ENCODE results near the gene MTARC2.

Gene MTARC2

GRCh38 chr1:220804202-220804586 lies 56.1 kb downstream of the MTARC2 start:
- DNase-seq = no peak

GRCh38 chr1:220806408-220806807 lies 58.3 kb downstream of the MTARC2 start:
- no peak for DNase-seq

DNA sequence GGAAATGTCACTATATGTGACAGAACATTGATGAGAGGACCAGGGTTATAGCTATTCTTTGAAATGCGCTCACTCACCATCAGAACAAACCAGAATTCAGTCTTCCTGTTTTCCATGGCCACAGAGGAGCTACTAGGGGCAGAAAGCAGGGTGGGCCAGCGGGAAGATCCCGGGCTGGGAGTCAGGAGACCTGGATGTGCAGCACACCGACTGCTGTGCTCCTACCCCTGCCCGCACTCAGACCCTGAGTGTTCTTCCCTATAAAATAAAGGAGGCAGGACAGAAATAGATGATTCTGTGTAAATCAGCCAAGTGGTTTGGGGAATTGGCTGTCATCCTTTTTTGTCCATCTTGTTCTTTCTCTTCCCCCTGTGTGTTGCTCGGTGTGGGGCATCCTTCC lies 59.6 kb downstream of the MTARC2 start:
- DNase-seq = no peak

GRCh38 chr1:220808345-220809186 lies 60.4 kb downstream of the MTARC2 start:
- DNase-seq = no peak

GRCh38 chr1:220809187-220809550 lies 61.0 kb downstream of the MTARC2 start:
- no peak for DNase-seq

DNA sequence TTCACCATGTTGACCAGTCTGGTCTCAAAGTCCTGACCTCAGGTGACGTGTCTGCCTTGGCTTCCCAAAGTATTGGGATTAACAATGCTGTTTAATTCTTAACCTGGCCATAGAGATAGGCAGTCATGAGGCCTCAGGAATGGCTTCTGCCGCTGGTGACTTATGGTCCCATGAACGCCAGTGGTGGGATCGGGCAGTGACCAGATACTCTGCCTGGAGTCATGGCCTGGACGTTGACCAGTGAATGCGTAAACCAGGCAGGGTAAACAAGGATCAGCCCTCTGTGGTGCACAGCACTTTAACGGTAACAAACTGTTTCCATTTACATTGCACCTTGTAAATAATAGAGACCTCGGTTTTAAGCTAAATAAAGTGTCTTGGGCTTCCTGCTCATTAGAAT lies 61.6 kb downstream of the MTARC2 start:
- DNase-seq = no peak

DNA sequence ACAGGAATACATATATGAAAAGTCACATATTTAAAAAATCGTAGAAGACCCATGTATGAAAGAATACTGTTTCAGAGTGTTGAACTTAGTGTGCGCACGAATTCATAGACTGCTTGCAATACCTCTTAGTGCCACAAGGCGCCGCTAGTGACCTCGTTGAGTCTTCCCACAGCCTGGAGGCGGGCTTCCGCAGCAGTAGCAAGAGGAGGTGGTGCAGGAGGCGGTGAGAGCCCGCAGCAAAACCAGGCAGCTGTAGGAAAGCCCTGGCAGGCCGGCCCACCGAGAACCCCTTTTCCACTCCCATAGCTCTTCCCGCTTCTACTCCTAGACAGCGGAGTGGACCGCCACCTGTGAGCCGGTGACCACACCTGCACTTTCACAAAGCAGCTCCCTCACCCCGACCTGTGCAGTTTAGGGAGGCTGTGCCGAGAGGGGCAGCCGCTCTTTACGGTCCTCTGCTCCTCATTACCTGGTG lies 62.1 kb downstream of the MTARC2 start:
- DNase-seq = peak; percentile 61 to 75

DNA sequence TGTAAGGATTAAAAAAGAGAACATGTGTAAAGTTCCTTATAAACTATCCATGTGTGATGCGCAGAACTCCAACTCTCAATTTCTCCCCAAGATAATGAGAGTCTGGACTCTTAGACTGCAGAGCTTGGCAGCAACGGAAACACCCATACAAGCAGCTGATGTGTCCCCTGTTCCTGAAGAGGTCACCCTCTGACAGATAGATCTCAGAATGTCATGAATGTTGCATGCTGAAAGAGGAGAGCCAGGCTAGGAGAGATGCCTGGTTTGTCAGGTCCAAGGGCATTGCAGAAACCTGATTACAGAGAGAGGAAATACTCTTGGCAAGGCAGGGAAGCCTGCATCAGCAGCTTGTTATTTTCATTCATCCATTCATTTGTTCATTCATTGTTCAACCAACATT lies 62.8 kb downstream of the MTARC2 start:
- DNase-seq = no peak

DNA sequence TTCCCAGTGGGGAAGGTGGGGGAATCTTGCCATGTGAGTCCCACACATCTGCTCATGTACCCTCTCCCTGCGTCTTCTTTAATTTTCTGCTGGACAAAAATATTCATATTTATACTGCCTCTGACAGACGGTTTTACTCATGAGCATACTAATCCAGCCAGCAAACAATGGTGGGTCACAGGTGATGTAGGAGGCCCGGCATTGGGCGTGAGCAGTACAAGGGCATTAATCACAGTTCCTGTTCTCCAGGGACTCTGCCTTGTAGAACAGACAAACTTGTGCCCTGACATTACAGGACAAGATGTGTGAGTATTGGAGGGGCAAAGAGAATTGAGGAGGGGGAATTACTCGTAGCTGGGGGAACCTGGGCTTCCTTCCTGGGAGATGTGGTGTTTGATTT lies 63.6 kb downstream of the MTARC2 start:
- DNase-seq = no peak

DNA sequence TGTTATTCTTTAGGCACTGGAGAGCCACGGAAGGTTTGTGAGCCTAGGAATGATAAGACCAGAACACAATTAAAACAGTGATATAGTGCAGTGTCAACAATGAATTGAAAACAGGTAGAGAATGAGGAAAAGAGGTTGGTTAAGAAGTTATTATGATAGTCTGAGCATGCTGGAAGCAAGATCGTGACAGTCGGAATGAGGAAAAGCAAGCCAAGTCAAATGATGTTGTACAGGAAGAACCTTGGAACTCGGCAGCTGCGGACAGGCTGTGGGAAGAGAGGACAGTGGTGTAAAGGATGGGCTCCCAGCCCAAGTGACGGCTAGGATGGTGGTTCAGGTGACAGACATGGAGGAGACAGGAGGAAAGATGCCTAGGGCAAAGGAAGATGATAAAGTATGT lies 64.2 kb downstream of the MTARC2 start:
- DNase-seq = no peak

- no peak for DNase-seq
Measured at GRCh38 chr1:220813013-220813412, 64.9 kb downstream of the MTARC2 start.

DNA sequence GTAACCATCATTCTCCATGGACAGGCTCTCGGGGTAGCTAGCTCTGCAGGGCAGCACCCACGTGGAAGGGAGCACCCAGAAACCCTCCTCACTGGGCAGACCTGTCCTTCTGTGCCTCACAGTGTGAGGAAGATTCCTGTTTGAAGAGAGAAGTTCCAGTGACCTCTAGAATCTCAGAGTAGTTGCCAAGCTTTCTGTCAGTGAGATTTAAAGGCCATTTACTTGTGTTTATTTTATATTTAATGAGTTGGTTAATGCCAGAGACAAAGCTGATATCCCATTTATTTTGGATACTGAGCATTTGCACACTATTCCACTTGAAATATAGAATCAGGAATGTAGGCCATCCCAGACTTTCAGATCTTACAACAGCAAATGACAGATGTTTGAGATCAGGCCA lies 67.3 kb downstream of the MTARC2 start:
- DNase-seq = no peak

DNA sequence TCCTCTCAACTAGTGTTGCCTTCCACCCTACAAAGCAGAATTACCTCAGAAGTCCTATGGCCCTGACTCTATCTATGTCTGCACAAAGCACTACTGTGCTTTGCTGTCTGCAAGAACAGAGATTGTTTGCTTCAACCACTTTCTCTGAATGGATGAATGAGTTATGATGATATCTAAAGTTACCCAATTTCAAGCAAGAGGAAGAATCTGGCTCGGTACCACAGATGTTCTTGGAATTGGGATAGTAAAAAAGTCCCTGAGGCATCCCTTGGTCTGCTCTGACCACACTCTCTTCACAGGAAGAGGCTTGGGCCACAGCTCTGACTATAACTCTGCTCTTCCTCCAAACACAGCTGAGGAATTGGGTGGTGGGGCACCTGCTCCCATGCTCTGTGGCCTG lies 69.8 kb downstream of the MTARC2 start:
- DNase-seq = no peak

DNA sequence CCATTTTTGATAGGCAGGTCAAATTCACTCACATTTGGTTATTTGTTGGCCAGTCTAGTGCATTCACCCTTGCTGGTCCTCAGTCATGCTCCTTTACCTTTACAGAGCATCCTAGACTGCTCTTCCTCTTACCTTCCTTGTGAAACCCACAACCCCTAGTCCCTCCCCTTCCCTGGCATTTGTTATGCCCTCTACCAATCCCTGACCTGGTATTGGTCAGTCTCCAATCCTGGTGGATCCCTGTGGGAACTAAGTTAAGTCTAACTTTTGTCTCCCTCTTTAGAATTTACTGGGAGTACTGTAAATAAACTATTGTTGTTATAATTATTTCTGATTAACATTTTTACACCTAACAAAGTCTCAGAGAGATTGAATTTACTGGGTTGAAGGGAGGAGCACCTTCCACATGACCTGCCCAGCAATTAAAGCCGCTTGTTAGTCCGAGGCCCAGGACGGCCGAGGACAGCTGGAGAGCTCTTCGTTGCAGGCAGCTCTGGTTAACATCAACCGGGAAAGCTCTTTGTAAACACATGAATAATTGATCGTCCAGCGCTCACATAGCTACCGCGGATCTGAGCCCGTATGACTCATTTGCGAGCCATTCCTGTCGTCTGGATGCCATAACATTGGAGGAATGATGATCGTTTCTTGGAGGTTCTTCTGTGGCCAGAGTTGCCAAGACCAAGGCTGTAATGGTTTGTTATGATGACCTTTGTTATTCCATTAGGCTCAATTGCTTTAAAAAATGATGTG lies 70.5 kb downstream of the MTARC2 start:
- no peak for DNase-seq

DNA sequence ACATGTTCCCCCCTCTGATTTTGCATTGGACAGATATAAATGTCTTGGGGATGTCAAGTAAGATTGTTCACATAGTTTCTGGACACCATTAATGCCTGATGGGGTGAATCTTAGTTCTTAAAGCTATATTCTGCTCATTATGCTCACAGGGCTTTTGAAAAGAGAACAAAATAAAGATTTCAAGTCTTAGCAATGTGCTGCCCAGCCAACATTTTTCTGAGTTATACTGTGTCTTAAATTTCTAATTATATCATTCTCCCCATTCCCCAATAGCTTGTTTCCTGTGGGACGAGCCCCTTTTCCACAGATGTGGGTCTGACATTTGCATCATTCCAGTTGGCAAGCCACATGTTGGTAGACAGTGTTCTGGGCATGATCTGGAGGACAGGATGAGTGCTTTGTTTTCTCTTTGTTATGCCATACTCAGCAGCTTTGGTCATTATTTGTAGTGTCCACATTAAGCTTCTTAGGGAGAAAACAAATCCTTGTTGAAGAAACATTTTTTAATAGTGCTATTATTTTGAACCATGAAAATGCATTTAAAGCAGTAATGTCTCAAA lies 71.4 kb downstream of the MTARC2 start:
- no peak for DNase-seq

DNA sequence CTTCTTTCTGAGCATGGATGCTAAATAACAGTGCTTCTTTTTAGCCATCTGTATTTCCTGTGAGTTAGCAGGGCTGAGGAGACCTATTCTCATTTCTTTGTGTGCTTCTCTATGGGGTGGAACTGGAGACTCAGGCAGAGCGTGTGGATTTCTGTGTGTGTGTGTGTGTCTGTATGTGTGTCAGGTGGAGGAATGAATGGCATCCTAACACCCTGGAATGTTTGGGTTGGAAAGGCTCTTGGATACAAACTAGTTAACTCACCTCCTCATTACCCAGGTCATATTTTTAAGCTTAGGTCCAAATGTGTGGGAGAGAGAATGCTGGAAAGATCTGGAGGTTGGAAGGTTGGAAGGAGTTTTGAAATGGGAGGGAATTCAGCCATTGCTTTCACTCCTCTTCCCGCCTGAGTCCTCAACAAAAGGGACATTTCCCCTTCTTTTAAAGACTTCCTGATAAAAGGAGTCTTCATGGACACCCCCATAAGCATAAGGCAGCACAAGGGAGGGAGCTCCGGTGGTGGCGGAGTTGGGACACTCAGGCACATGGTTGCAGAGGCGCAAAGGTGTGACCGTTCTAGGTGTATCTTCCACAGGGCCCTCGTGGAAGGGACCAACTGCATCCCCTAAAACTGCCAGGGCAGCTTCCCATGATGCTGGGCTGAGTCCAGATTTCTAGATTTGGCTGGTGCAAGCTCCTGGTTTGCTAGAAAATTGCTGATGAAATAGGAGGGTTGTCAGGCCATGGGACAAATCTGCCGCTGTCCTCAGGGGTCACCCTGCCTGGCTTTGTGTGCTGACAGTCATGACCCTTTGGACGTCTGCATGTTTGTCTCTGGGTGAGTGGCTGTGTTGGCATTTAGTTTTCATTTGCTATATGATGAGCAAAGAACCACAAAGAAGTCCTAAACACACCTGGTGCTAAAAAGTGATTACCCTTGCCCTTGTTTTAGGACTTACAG lies 76.2 kb downstream of the MTARC2 start:
- no peak for DNase-seq

- no peak for DNase-seq
Measured at GRCh38 chr1:220825819-220826551, 77.9 kb downstream of the MTARC2 start.

DNA sequence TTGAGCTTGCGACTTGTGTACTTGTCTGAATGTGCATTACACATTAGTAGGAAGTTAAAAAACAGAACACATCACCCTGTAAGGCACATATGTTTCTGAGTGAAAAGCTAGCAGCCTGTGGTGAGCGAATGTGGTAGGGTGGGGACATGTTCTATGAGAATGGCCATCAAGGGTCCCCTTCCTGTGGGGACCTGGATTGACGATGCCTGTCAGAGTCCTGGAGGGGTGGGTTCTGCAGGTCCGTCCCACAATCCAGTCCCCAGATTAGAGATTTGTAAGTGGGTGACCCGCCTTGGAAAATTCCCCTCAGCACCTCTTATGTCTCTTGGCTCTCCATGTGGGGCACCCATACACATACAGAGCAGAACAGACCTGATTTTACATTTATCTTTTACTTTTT lies 78.6 kb downstream of the MTARC2 start:
- no peak for DNase-seq

DNA sequence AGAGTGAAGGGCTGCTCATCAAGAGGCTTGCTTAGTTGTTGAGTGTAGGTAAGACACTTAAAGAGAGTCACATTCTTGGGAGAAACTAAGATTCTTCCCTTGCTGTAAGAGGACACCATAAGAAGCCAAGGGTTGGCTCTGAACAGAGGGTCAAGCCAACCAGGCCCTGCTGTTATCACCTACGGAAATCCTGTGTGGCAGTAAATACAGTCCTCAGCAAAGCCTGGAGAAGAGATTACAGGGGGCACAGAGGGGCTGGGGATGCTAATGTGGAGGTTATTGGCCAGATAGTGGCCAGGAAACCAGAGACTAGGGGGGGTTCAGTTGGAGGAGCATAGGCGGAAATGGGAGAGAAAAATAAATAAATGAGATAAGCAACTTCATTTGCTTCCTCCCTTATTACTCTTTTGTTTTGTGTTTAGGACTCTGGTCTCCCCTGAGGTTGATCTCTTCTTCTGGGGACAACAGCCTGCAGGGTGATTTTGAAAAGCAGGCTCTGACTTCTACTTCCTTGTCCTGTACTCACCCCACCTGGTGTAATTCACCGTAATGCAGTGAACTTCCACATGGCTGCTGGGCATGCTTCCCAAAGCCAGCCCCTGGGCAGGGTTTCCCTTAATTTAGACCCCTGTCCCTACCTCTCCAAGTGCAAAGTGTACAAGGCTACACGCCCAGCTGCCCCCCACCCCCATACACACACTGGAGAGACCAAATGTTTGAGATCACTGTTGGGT lies 79.5 kb downstream of the MTARC2 start:
- no peak for DNase-seq

DNA sequence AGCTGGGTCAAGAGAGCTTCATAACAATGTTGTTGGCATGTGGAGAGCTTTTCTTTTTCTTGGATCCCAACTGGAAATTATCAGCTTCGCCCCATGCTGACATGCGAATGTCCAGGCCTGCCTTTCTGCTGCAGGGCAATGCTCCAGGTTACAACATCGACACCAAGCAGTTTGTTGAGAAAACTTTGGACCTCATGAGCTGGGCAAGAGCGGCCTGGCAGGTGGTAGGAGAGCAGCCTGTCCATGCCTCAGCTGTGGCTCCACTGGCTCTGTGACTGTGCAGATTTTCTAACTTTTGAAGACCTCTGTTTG lies 80.0 kb downstream of the MTARC2 start:
- no peak for DNase-seq

DNA sequence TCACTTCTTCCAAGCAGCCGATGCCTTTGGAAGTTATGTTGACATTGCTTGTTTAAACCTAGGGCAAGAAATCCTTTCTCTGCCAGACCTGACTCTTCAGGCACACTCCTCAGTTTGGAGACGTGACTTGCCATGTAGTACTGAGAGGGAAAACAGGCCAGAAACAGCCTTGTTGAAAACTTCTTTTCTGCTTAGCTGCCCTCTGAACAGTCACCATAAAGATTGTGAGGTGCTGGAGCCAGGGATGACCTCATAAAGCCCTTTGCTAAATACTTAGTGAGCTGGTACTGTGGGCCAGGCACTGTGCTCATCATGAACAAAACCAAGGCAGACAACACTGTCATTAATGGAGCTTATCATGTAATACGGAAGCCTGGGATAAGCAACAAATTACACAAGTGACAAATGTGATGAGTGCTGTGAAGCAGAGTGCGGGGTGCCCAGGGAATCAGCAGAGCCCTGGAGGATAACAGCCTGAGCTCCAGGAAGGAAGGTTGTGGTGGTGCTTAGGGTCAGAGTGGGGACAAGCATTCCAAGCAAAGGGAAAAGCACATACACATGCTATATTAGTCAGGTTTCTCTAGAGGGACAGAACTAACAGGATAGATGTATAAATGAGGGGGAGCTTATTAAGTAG lies 80.9 kb downstream of the MTARC2 start:
- no peak for DNase-seq

All from CD4-positive, alpha-beta T cell treated with Interleukin-1 beta for 1 hour (primary cell).